ENCODE results near the gene SLC26A5.

DNA sequence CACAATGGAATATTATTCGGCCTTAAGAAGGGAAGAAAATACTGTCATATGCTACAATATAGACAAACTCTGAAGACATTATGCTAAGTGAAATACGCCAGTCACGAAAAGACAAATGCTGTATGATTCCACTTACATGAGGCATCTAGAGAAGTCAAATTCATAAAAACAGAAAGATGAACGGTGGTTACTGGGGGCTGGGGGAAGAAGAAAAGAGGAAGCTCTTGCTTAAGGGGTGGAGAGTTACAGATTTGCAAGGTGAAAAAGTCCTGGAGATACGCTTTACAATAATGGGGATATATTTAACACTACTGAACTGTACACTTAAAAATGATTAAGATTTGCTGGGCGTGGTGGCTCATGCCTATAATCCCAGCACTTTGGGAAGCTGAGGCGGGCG, 49.5 kb downstream of the SLC26A5 start:
- TF ChIP-seq, protein P1, sequence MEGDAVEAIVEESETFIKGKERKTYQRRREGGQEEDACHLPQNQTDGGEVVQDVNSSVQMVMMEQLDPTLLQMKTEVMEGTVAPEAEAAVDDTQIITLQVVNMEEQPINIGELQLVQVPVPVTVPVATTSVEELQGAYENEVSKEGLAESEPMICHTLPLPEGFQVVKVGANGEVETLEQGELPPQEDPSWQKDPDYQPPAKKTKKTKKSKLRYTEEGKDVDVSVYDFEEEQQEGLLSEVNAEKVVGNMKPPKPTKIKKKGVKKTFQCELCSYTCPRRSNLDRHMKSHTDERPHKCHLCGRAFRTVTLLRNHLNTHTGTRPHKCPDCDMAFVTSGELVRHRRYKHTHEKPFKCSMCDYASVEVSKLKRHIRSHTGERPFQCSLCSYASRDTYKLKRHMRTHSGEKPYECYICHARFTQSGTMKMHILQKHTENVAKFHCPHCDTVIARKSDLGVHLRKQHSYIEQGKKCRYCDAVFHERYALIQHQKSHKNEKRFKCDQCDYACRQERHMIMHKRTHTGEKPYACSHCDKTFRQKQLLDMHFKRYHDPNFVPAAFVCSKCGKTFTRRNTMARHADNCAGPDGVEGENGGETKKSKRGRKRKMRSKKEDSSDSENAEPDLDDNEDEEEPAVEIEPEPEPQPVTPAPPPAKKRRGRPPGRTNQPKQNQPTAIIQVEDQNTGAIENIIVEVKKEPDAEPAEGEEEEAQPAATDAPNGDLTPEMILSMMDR (conservative IDR thresholded peaks at IDR 0.05; ENCODE audit: low read depth, low read length), result no peak
- no peak for TF ChIP-seq EZH2phosphoT487 (IDR thresholded peaks at IDR 0.05; ENCODE audit: borderline replicate concordance, low read length)
